UCSD-AML1 (cell line): ENCODE results near the gene CIDEA.
A peak's percentile ranks its signal among the peaks of the same experiment; 100 is the strongest.
"Not testable (repeated sequence)": the region's sequence is repeated elsewhere in the genome, so short reads cannot be mapped to it uniquely, and the experiment has no call there.

Source experiments
- DNase-seq: peaks from one replicate; lab custom pipeline; 2025; ENCODE audit not compliant: unreplicated experiment; lab: John Stamatoyannopoulos, UW

The CIDEA gene, protein sequence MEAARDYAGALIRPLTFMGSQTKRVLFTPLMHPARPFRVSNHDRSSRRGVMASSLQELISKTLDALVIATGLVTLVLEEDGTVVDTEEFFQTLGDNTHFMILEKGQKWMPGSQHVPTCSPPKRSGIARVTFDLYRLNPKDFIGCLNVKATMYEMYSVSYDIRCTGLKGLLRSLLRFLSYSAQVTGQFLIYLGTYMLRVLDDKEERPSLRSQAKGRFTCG

DNA sequence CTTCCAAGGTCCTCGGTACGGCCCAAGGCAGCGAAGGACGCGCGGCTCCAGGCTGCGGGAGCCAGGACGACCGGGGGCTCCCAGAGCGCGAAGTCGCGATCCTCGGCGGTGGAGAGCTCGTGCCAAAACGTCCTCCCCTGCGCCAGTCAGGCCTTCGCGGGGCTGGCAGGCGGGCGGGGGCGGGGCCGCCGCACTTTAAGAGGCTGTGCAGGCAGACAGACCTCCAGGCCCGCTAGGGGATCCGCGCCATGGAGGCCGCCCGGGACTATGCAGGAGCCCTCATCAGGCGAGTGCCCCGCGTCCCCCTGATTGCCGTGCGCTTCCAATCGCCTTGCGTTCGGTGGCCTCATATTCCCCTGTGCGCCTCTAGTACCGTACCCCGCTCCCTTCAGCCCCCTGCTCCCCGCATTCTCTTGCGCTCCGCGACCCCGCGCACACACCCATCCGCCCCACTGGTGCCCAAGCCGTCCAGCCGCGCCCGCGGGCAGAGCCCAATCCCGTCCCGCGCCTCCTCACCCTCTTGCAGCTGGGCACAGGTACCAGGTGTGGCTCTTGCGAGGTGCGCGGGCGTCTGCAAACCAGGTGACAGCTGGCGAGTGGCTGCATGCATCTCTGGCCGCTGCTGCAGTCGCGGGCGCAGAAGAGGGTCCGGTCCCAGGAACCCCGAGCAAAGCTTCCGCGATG is at the start of gene CIDEA:
TSS of gene CIDEA (plus strand) at position 226 of the 684 bp plus-strand sequence. CDS start at position 249, 23 bp downstream.
- DNase-seq = no peak

GRCh38 chr18:12208296-12209153 is 45.6 kb upstream of the CIDEA start:
- DNase-seq = not testable (repeated sequence)

- DNase-seq = not testable (repeated sequence)
Measured at GRCh38 chr18:12212308-12212707, 41.9 kb upstream of the CIDEA start.

DNA sequence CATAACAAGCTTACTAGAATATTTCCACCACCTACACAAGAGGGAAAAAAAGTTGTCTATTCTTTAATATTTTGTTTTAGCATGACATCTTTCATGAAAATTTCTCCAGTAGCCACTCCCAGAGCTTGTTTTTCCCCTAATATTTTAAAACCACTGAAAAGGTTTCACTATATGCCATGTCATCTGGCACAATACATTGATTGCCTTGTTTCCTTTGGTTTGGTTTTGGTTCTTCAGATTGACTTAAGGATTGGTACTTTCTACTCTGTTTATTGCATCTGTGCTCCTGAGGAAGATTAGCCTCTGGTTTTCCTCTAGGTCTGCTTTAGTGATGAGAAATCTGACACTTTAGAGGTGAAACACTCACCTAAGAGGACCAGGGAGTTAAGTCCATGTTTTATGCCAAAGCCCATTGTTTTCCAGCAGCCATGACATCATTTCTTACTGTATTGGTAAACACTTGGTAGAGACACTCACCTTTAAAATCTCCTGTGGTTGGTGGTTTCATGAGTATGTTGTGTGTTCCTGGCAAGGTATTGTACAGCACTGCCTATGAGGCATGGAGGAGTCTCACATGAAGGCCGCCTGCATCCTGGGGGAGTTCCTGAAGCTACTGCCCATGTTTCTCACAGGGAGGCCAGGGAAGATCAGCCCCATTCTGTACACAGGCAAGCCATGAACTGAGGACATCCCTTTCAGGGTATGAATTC is 39.7 kb upstream of the CIDEA start:
- DNase-seq = not testable (repeated sequence)

DNA sequence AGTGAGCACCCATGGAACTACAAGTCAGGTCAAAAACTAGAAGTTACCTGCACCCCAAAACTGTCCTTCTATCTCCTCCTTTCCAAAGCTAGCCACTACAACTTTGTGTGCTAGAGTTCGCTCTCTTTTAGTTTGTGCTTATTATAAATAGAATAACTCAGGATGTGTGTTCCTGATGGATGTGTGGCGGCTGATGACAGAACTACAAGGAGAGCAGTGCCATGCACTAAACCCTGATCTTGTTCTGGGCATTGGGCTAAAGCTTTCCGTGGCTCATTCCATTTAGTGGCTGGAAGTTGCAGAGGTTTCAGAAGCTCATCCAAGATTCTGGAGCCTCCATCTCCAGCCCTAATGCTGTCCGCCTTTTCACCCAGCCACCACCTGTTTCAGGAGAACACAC is 37.7 kb upstream of the CIDEA start:
- DNase-seq = not testable (repeated sequence)

DNA sequence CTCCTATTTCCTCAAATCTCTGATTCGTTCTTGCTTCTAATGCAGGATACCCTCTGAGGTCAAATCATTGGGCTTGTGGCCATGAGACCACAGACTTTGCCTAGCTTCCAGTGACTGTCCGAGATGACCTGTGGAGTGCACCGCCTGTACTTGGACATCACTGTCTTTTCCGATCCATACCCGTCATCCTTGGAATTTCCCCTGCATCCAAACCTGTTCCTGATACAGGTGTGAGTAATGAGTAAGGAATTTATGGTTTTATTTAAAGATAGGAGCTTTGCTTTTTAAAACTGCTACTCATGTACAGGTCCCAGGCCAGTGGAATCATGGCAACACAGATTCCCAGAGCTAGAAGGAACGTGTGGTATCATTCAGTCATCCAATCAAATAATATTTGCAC is 35.6 kb upstream of the CIDEA start:
- DNase-seq = not testable (repeated sequence)

- DNase-seq = not testable (repeated sequence)
Measured at GRCh38 chr18:12222041-12222440, 32.1 kb upstream of the CIDEA start.

GRCh38 chr18:12223326-12223725 is 30.8 kb upstream of the CIDEA start:
- not testable (repeated sequence) for DNase-seq

DNA sequence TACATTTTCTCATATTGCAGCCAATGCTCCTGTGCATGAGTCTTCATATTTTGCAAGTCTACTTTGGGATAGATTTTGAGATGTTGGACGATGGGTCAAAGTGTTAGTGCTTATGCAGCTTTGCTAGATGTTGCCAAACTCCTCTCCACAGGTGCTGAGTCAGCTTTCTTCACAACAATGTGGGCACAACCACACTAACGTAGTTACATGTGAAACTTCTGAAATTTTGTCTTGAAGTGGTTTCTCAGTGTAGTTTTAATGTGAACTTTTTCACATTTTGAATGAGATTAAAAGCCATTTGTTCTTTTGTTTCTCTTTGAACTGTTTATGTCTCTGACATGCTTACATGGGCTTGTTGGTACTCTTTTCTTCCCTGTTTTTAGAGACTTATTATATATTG is 27.4 kb upstream of the CIDEA start:
- DNase-seq = not testable (repeated sequence)

DNA sequence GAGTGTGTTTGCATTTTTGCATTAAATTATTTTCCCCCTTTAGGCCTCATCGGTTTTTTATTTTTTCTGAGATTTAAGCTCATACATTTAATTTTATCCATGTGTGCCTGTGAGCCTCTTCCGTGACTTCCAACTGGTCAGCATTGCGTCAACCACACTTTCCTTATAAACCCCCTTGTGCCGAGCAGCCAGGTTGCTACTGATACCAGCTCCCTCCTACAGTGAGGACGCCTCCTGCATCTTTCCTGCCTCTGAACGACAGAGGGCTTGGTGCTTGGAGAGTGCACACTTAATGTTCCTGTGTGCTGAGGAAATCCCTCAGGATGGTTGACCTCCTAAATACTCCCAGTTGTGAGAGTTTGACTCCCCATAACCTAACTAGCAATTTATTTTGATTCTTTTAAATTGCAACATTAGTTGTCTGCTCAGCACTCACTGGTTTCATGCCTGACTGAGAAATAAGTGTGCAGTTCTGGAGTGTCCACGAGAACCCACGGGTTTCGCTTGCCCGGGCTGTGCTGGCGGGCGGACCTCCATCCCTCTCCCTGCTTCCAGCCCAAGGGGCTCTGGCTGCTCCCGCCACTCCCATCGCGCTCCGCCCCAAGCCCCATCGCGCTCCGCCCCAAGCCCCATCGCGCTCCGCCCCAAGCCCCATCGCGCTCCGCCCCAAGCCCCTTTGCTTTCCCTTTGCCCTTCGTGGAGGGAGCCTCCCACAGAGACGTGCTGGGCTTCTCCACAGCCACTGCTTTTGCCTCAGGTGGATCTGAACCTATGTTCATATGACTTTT is 26.6 kb upstream of the CIDEA start:
- not testable (repeated sequence) for DNase-seq

GRCh38 chr18:12228308-12228707 is 25.9 kb upstream of the CIDEA start:
- not testable (repeated sequence) for DNase-seq

DNA sequence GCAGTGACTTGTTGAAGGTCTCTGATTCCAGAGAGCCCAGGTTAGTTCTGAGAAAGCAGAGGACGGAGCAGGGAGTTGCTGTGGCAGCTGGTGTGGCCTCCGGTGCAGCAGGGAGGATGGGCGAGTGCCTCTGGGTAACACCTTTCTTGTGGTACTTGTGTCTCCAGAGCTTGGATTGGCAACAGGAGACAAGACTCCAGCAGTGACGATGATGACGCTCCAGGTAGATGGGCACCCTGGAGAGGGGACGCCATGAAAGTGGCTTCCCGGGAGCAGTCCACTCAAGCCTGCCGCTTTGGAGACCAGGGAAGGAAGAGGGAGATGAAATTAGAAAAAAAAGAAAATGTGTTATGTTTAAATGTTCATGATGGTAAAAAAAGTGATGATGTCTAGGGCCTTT is 23.6 kb upstream of the CIDEA start:
- DNase-seq = not testable (repeated sequence)

DNA sequence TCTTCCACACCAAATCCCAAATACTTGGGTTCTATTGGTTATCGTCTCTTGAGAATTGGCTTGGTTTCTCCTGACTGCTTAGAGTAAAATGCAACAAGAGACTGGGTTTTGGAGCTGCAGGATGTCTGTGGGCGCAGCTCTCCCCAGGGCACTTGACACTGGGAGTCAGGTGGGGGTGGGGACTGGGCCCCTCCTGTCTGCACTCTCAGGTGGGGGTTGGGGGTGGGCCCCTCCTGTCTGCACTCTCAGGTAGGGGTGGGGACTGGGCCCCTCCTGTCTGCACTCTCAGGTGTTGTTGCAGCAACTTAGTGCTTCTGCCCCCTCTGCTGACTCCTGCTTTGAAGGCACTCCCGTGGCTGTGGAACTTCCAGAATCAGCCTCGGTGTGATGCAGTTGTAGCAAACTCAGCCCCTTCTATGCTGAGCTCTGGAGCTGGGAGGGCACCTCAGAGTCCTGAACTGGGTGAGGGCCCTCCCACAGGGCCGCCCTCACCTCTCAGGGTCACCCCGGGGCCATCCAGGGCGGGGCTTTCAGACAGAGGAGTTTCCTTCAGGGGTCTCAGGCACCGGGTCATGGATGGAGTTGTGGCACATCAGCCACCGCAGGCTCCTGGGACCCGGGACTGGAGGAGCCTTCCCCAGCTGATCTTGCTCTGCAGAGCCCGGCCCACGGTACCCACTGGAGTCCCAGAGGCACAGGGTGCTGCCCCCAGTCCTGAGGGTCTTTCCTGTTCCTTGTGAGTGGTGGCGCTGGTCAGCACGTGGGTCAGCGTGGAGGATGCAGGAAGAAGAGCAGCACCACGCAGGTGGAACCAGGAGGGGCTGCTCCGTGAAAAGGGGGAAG is 22.9 kb upstream of the CIDEA start:
- DNase-seq = no peak

DNA sequence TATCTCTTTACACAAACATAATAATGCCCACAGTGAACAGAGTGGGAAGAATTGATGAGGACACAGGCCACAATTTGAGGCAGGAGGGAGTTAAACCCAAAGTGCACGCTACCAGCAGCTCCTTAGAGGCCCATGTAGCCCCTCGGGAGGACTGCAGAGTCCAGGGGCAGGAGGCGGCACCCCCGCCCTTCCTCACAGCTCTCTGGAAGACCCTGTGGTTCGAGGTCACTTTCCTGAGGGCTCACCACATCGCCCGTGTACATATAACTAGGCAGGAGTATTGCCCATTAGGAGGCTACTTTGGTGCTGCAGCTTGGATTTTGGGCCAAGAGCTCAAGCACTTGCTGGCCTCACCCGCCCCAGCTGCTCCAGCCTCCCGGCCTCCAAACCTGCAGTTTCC is 22.2 kb upstream of the CIDEA start:
- no peak for DNase-seq

DNA sequence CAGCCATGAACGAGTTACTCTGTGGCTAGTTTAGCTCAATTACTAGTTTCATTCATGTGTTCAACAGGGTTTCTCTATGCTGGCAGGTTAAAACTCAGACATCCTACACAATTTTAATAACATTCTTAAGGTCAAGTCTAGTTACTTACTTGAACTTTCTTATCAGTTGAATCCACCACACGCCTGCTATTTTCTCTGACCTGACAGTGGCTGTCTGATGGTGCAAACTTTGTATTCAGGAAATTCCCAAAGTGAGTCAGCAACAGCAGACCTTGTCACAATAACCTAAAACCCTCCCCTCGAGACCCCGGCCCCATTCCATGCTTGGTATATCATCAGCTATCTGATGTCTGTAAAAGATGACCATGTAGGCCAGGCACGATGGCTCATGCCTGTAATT is 20.8 kb upstream of the CIDEA start:
- DNase-seq = no peak

GRCh38 chr18:12234451-12235190 is 19.5 kb upstream of the CIDEA start:
- DNase-seq = no peak

DNA sequence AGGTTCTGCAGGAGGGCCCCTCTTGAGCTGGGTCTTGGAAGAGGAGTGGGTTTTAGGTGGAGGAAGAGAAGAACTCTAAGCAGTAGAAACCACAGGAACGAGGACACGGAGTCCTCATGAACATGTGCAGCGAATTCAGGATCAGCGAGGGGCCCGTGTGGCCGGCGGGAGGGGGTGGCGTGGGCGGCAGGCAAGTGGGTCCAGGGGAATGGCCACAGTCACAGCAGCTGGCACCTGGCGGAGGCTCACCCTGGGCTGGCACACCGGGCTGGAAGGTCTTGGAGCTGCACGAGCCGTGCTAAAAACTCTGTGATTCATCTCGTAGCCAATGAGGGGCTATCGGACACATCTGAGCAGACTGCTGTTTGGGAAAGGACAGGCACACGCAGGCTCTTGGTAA is 18.0 kb upstream of the CIDEA start:
- no peak for DNase-seq

- peak; percentile 76 for DNase-seq
Measured at GRCh38 chr18:12236934-12237832, 17.0 kb upstream of the CIDEA start.
